A673 (cell line): ENCODE results near the gene NAP1L5. TPM values are rescaled to one million over a fixed set of nuclear protein-coding genes. Genes with fewer than 3 reads are reported as not detected.
A peak's percentile ranks its signal among the peaks of the same experiment; 100 is the strongest.

Experiments used
- BruUV-seq: library from RNA; stranded (reverse); fragments of 400-500 nt; replicated peaks from 2 replicates; lab custom pipeline; 2021; lab: Mats Ljungman, UMichigan
- CTCF ChIA-PET: fragments of 300-600 bp; sonication (Branson Sonifier 250); formaldehyde crosslinking; loops from one replicate; lab custom pipeline; 2022; ENCODE audit warnings: antibody characterized with exemption; lab: Charles Lee
- POLR2A ChIA-PET: fragments of 300-600 bp; sonication (Branson Sonifier 250); formaldehyde crosslinking; loops from one replicate; lab custom pipeline; 2022; ENCODE audit warnings: antibody characterized with exemption; ENCODE audit not compliant: low non-redundant PET; lab: Charles Lee
- DNase-seq: peaks from one replicate; pipeline ENCODE4 v3.0.0-alpha.2; 2015; ENCODE audit warnings: low spot score
- H3K27ac ChIP-seq: fragments of 200-600 bp; sonication (generic); 2 replicates; pipeline ENCODE4 v1.5.1; 2016; ENCODE audit warnings: mixed run types, low read depth, mild to moderate bottlenecking, mixed read lengths, antibody characterized with exemption, low read length; ENCODE audit not compliant: poor library complexity, severe bottlenecking
- H3K27me3 ChIP-seq: fragments of 200-600 bp; sonication (generic); replicated peaks from 2 replicates; pipeline ENCODE4 v1.6.1; 2017; ENCODE audit warnings: mixed run types, low read depth, mild to moderate bottlenecking, mixed read lengths, antibody characterized with exemption, low read length; ENCODE audit not compliant: insufficient read depth, poor library complexity
- H3K36me3 ChIP-seq: fragments of 200-600 bp; sonication (generic); 2 replicates; pipeline ENCODE4 v1.6.1; 2016; ENCODE audit warnings: mixed run types, mild to moderate bottlenecking, mixed read lengths, antibody characterized with exemption, low read length; ENCODE audit not compliant: insufficient read depth, poor library complexity, severe bottlenecking
- H3K4me1 ChIP-seq: fragments of 200-600 bp; sonication (generic); 2 replicates; pipeline ENCODE4 v1.6.1; 2017; ENCODE audit warnings: mixed run types, mild to moderate bottlenecking, mixed read lengths, antibody characterized with exemption, low read length; ENCODE audit not compliant: insufficient read depth, poor library complexity, severe bottlenecking
- H3K4me3 ChIP-seq: fragments of 200-600 bp; sonication (generic); 2 replicates; pipeline ENCODE4 v1.5.1; 2016; ENCODE audit warnings: low read depth, mixed run types, mild to moderate bottlenecking, mixed read lengths, low read length; ENCODE audit not compliant: poor library complexity, severe bottlenecking
- H3K9me3 ChIP-seq: fragments of 200-600 bp; sonication (generic); 2 replicates; pipeline ENCODE4 v1.6.1; 2016; ENCODE audit warnings: mixed run types, low read depth, mild to moderate bottlenecking, mixed read lengths, antibody characterized with exemption, low read length; ENCODE audit not compliant: poor library complexity, severe bottlenecking
- CTCF ChIP-seq: fragments of 300-800, 200-600 bp; sonication (generic); conservative IDR thresholded peaks from 2 replicates; pipeline ENCODE4 v1.5.1; 2017; ENCODE audit warnings: low read depth, mild to moderate bottlenecking, antibody characterized with exemption, low read length, moderate library complexity, mixed read lengths
- EZH2 ChIP-seq: fragments of 200-600 bp; sonication (generic); IDR thresholded peaks from 2 replicates; pipeline ENCODE4 v1.6.1; 2017; ENCODE audit warnings: borderline replicate concordance, low read depth, mild to moderate bottlenecking, mixed read lengths, antibody characterized with exemption, low read length; ENCODE audit not compliant: poor library complexity, severe bottlenecking
- intact Hi-C: fragments of 100-400 bp; cut with micrococcal nuclease; formaldehyde crosslinking; loops from one replicate; pipeline ENCODE4 v1.10.0; 2022; ENCODE audit not compliant: unreplicated experiment
- total RNA-seq: library from RNA; stranded (reverse); gene quantifications from 2 replicates; pipeline ENCODE4 v1.2.3, GENCODE V29; 2021

NAP1L5 gene
- total RNA-seq, 1 experiment from 2014 or later, result not detected

- POLR2A ChIA-PET, result no interaction called here
- Histone ChIP-seq H3K36me3 (no peaks in the 10 kb centered on the region), H3K27ac (no peak overlapping the region), H3K27me3 (no peaks in the 10 kb centered on the region), H3K9me3 (no peaks in the 10 kb centered on the region), H3K4me3 (no peak overlapping the region), H3K4me1 (no peaks in the 10 kb centered on the region)
- no peak for DNase-seq
- CTCF ChIA-PET, result interaction anchor here (1.5 kb wide), 1 partner anchor 121 kb away, joined by 11 read pairs; no protein-coding TSS in a partner anchor
- no TSS peak for BruUV-seq
- intact Hi-C loops, result no loop called here
- no peak for TF ChIP-seq EZH2
- no peak for TF ChIP-seq CTCF
Observed at GRCh38 chr4:88660446-88661294, 37.0 kb downstream of the NAP1L5 start.

GRCh38 chr4:88659890-88660208, 37.8 kb downstream of the NAP1L5 start:
- no peak for DNase-seq
- ChIA-PET CTCF (interaction anchor here (1.1 to 1.5 kb wide), 3 partner anchors 120 to 134 kb away, joined by 3 to 11 read pairs (median 4); no protein-coding TSS in a partner anchor), POLR2A (no interaction called here)
- no peaks in the 10 kb centered on the region for H3K9me3 ChIP-seq
- TF ChIP-seq CTCF, result no peak
- no peak for TF ChIP-seq EZH2
- BruUV-seq, result no TSS peak
- intact Hi-C loops, result loop anchor here (2.0 kb wide), 1 partner anchor 133 kb away; no protein-coding TSS in a partner anchor
- H3K27ac ChIP-seq, result no peak overlapping the region
- H3K27me3 ChIP-seq, result no peaks in the 10 kb centered on the region
- H3K36me3 ChIP-seq, result no peaks in the 10 kb centered on the region
- H3K4me1 ChIP-seq, result no peaks in the 10 kb centered on the region
- H3K4me3 ChIP-seq, result no peak overlapping the region

GRCh38 chr4:88659055-88659889, 38.4 kb downstream of the NAP1L5 start:
- TF ChIP-seq CTCF, result peak; percentile 63
- TF ChIP-seq EZH2, result no peak
- no peaks in the 10 kb centered on the region for H3K9me3 ChIP-seq
- H3K4me1 ChIP-seq, result no peaks in the 10 kb centered on the region
- H3K27ac ChIP-seq, result no peak overlapping the region
- DNase-seq, result peak; percentile 32
- BruUV-seq, result no TSS peak
- POLR2A ChIA-PET, result no interaction called here
- CTCF ChIA-PET, result interaction anchor here (0.6 to 1.5 kb wide), 5 partner anchors 14 to 134 kb away, joined by 3 to 11 read pairs (median 4); no protein-coding TSS in a partner anchor
- intact Hi-C loops, result loop anchor here (2.0 kb wide), 1 partner anchor 132 kb away; no protein-coding TSS in a partner anchor
- no peak overlapping the region for H3K4me3 ChIP-seq
- no peaks in the 10 kb centered on the region for H3K36me3 ChIP-seq
- H3K27me3 ChIP-seq, result no peaks in the 10 kb centered on the region
